Pulmonary artery endothelial cell (primary cell): ENCODE measurements around the gene ZDBF2. TPM values are rescaled to one million over a fixed set of nuclear protein-coding genes. Genes with fewer than 3 reads are reported as not detected.
"Not testable (repeated sequence)": the region's sequence is repeated elsewhere in the genome, so short reads cannot be mapped to it uniquely, and the experiment has no call there.

ENCODE experiments used
- DNase-seq: peaks from one replicate; pipeline ENCODE4 v3.0.0-alpha.2; 2011; ENCODE audit warnings: low read depth, low spot score
- total RNA-seq: library from RNA; depleted of rRNA; stranded (reverse); fragments of >200 nt; gene quantifications from 2 replicates; pipeline ENCODE4 v1.2.3, GENCODE V29; 2014

ZDBF2 gene
- total RNA-seq, 1 donor from 2014 or later: 9.0 TPM

DNA sequence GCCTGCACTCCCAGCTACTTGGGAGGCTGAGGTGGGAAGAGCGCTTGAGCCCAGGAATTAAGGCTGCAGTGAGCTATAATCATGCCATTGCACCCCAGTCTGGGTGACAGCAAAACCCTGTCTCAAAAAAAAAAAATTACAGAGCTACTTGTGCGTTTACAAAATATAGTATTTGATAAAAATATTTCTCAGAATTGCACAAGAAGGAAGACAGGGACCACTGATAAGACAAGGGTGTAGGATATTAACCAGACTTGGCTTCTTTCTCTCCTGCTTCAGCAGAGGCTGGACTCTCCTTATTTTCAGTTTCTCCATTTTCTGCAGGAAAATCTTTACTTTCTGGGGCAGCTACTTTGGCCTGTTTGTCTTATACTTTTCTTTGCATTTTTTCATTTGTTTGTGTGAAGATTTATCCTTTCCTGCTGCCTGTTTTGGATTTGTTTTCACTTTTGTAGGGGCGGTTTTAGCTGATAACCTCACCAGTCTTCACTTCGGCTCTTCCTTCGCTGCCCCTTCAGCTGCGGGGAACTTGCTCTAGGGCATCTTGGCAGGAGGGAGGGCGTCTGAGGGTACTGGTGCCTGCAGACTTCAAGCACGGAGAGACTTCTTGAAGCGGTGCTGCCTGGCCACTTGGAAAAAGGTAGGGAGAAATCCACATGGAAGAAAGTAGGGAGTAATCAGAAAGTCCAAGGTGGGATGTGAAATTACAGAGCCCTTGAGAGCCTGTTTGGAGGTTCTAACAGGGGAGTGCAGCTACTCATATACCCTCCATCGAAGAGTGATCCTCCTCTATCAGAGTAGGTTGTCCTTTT lies 14.9 kb upstream of the ZDBF2 start:
- no peak for DNase-seq

DNA sequence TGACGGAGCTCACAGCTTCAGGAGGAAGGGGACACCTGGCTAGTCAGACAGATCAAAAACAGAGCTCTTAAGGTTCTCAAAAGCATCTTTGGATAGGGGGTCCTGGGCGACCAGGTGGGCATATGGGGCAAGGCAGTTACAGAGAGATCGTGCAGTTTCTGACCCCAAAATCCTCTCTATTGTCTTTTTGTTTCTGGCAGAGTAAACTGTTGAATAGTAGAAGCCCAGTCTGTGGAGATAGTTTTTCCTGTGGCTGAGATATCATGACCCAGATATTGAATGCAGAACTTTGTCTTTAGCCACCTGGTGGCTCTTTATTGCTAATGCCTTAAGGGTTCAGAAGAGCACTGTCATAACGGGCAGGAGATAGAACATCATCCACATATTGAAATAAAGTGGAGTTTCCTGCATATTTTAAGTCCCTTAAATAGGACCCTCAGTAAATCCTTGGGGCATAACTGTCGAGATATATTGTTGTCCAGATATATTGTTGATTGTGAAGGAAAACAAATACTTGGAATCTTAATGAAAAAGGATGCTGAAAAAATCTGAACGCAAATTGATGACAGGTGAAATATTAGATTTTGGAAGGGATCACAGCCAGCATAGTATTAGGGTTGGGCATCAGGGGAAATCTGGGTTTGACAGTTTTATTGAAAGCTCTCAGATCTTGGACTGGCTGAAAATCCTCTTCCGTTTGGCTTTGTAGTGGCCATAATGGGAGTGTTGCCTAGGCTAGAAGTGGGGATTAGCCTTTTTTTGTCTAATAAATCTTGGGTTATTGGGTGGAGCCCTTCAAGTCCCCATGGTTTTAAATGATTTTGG lies 14.1 kb upstream of the ZDBF2 start:
- no peak for DNase-seq

DNA sequence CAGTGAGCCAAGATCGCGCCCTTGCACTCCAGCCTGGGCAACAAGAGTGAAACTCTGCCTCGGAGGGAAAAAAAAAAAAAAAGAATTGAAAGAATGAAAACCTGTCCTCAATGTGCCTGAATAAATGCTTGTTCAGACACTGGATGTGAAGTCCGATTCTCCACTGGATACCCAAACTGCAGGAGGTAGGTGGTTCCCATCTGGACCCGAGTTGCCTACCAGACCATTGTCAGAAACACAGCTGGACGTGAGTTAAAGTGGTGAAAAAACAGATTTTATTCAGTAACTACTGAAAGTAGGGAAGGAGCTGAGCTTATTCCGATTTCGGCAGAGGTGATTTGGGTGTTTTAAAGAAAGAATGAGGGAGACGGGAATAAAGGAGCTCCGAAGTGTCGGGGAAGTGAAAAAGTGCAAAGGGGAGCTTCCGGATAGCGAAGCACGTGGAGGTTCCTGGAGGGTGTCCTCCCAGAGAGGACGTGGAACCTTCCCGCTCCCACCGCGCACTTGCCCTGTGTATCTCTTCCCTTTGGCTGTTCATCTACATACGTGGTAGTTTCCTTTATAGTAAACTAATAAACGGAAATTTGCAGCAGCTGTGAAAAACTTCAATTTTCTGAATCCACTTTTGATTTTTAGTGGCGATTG lies 10.4 kb upstream of the ZDBF2 start:
- DNase-seq: no peak

DNA sequence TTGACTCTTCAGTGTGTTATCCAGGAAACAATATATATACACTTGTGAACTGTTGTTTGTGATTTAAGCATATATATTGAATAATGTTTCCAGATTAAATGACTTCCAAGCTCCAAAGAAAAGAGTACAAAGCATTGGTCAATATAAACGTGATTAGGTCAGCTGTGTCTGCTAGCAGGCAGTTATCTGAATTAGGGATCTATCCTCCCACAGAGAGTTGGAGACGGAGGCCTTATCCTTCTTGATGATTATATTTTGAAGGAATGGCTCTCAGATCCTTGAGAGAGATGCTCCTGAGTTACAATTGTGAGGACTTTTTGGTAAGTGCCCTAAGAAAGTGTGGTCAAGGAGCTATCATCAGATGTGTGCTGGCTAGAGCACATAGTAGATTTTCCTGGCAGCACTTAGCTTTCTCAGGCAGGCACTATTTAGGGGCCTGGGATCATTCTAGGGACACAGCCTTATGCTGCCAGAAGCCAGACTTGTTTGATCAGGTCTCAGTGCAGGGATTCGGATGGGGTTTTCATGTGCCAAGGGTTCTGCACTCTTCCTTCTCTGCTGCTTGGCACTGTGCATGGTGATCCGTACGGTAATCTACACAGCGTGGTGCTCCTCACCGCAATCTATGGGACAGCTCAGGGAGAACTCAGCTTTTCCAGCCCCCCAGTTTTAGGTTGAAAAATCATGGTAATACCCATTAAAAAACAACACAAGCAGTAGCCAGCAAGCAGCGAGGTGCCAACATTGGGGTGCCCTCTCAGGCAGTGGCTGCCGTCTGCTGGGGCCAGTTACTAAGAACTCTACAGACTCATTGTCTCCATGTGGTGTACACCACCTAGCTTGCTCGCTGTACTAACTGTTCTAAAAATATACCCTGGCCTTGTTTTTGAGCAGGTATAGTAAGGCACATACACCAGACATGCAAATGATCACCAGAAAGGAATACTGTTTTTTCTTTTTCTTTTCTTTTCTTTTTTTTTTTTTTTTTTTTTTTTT lies 8.0 kb upstream of the ZDBF2 start:
- no peak for DNase-seq

DNA sequence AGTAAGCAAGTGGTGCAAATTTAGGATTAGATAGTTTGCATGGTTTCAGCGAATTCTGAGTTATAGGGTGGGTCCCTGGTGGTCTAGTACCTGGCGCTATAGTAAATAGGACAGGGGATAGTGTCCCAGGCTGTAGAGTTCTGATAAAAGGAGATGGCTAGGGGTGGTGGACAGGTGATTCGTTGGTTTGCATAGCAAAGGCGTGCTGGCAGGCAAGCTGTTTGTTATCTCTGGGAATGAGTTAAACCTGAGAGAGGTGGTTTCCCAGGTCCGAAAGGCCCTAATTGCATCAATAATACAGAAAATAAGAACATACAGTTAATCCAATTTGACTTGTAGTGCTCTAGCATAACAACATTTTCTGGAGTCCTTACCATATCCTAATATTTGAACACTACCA lies 6.9 kb upstream of the ZDBF2 start:
- no peak for DNase-seq

DNA sequence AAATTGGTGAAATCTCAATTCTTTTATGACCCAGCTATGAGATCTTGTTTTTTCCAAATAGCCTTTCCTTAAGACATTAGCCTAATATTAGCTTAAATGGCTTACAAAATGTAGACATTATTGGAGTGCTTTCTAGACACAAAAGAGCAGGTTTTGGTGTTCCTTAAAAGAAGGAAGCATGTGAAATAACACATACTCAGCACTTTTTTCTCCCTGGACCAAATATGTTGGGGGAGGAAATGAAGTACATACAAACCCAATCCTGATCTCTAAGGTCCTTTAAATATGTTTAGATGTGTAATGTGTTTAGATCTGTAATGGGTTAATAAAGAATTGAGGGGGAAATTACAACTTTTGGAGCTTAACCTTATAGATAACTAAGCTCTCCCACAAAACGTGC lies 3.4 kb upstream of the ZDBF2 start:
- DNase-seq: no peak

DNA sequence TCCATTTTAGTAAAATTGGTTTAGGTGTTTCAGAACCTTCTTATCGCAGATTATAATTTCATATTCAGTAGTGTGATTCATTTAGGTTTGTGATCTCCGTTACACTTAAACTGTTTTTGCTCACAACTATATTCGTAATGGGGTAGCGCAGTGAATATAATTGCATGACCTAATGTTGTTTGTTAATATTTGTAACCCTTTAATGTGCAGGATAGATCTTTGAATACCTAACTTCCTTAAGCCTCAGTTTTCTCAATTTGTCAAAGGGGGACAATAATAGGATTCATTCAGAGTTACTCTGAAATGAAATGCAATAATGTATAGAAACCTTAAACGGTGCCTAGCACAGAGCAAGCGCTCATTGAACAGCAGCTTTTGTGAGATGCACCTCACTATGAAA lies 558 bp upstream of the ZDBF2 start:
- DNase-seq: no peak

DNA sequence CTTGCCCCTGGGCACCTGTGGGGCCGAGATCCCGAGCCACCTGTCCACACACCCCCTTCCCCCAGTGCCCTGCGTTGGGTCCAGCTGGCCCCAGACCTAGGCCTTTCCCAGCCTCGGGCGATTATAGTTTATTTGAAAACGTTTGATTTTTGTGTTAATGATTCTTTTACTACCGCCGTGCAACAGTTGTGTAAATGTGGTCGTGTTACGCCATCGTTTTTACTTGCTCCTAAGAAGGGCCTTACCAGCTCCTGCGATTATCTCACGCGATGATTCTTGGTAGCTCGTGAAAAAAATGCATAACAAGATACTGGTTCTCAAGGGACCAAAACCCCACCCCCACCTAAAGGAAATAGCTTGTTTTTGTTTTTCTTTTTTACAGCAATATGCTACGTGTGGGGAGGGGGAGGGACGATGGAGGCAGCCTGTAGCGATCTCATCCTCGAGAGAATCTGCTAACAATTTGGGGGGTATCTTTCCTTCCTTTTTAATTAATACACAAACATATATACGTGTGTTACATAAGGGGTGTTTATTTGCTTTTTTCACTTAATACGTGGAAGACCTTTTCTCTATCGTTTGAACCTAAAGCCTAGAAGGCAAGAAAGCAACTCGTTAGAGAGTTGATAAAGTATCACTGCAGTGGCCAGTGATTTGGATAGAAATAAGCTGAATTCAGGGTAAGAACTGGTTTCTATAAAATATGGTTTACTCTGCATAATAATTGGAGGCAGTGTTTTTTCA lies 1.0 kb downstream of the ZDBF2 start:
- no peak for DNase-seq

DNA sequence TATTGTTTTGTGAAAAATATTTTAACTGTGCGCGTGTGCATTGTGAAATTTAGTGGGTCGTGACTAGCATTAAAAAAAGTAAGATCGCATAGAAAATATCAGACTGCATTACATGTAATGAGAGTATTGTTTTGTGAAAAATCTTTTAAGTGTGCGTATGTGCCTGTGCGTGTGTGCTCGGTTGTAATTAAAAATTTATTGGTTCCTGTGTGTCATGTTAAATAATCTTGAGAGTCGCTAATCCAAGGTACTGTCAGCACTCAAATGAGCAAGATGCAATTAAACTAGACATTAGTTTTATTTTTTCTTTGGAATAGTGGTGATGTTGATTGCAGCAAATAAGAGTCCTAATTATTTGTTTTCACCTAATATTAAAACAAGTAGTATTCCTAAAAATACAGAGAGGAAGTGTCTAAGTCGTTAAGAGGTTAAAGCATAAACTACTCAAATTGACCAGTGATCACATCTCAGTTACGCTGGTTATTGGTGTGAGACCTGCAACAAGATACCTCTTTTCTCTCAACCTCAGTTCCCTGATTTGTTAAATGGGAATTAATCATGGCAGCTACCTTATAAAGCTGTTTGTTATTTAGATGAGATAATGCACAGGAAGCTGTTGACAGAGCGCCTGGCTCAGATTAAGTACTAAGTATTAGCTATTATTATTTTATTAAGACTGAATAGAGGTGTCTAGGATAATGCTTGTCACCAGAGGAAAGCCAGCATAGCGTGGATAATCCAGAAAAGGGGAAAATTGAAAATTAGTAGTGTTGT lies 1.9 kb downstream of the ZDBF2 start:
- no peak for DNase-seq

DNA sequence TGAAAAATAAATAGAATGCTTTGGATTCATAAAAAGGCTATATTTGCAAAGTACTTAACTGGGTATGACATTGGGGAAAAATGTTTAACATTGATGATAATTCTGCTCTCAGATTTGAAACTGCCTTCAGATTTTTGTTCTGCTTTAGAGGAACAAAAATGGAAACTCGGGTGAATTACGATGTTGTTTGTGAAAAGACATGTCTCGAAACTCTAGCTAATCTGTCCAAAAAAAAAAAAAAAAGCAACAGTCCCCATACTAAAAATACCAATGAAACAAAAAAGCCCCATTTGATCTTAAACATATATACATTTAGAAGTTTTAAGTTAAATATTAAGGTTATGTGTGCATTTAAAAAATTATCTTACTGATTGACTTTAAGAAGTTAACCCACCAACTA lies 3.0 kb downstream of the ZDBF2 start:
- no peak for DNase-seq

DNA sequence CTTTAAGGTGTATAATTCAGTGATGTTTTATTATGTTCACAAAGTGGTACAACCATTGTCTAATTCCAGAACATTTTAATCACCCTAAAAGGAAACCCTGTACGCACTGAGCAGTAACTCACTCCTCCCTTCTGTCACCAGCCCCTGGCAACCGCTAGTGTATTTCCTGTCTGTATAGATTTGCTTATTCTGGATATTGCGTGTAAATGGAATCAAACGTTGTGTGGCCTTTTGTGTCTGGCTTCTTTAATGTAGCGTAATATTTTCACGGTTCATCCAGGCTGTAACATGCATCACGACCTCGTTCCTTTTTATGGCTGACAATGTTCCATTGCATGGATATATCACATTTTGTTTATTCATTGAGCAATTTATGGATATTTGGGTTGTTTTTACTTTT lies 8.3 kb downstream of the ZDBF2 start:
- DNase-seq: no peak

DNA sequence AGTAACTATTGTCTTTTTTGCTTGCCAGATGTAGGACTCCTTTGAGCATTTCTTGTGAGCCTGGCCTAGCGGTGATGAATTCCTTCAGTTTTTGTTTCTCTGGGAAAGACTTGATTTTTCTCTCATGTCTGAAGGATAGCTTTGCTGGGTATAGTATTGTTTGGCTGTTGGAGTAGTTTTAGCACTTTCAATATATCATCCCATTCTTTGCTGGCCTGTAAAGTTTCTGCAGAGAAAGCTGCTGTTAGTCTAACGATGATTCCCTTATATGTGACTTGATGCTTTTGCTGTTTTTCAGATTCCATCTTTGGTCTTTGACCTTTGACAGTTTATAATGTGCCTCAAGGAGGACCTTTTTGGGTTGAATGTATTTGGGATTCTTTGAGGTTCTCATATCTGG lies 12.7 kb downstream of the ZDBF2 start:
- DNase-seq: no peak

DNA sequence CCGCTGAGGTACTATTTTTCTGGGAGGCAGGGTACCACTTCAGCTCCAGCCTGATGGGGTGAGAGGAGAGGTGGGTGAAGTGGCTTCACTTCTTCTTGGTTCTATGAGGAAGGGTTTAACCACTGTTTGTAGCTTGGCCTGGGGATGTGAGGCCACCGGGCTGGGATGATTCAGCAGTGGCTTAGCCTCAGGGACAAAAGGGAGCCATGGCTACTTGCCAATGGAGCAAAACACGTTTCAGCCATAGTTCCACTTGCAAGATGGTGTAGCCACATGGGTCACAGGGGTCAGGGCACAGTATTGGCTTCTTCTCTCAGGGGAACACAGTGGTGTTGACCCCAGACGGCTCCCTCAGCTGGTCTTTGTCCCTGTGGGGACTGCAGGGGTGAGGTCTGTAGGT lies 14.9 kb downstream of the ZDBF2 start:
- no peak for DNase-seq

DNA sequence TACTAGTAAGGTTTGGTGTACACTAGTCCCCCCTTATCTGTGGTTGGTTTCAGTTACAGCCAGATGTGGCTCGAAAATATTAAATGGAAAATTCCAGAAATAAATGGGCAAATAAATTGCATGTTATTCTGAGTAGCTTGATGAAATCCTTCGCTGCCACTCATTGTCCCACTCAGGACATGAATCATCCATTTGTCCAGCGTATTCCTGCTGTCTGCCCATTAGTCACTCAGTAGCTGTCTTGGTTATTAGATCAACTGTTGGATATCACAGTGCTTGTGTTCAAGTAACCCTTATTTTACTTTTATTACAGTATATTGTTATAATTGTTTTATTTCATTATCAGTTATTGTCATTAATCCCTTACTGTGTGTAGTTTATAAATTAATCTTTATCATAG lies 21.7 kb downstream of the ZDBF2 start:
- peak; percentile 80 for DNase-seq

DNA sequence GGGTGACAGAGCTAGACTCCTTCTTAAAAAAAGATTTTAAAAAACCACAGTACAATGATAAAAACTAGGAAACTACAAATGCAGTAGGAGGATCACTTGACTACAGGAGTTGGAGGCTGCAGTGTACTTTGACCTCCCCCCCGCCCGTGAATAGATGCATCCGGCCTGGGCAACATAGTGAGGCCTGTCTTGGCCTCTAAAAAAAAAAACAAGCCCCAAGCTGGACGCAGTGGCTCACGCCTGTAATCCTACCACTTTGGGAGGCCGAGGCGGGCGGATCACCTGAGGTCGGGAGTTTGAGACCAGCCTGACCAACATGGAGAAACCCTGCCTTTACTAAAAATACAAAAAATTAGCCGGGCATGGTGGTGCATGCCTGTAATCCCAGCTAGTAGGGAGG lies 25.1 kb downstream of the ZDBF2 start:
- not testable (repeated sequence) for DNase-seq

DNA sequence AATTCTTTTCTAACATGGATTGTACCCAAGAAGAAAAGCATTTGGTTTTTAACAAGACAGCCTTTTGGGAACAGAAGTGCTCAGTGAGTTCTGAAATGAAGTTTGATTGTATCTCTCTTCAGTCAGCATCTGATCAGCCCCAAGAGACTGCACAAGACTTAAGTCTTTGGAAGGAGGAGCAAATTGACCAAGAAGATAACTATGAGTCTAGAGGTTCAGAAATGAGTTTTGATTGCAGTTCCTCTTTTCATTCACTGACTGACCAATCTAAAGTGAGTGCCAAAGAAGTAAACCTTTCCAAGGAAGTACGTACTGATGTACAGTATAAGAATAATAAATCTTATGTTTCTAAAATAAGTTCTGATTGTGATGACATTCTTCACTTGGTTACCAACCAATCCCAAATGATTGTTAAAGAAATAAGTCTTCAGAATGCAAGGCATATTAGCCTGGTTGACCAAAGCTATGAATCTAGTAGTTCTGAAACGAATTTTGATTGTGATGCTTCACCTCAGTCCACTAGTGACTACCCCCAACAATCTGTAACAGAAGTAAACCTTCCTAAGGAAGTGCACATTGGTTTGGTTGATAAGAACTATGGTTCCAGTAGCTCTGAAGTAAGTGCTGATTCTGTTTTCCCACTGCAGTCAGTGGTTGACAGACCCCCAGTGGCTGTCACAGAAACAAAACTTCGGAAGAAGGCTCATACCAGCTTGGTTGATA lies 31.2 kb downstream of the ZDBF2 start:
- no peak for DNase-seq

DNA sequence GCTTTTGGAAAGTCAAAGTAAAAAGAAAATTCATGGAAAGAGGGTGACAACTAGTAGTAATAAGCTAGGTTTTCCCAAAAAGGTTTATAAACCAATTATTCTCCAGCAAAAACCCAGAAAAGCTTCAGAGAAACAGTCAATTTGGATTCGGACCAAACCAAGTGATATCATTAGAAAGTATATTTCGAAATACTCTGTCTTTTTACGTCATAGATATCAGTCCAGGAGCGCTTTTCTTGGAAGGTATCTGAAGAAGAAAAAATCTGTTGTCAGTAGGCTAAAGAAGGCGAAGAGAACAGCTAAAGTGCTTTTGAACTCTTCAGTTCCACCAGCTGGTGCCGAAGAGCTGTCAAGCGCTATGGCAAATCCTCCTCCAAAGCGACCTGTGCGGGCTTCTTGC lies 36.6 kb downstream of the ZDBF2 start:
- no peak for DNase-seq

DNA sequence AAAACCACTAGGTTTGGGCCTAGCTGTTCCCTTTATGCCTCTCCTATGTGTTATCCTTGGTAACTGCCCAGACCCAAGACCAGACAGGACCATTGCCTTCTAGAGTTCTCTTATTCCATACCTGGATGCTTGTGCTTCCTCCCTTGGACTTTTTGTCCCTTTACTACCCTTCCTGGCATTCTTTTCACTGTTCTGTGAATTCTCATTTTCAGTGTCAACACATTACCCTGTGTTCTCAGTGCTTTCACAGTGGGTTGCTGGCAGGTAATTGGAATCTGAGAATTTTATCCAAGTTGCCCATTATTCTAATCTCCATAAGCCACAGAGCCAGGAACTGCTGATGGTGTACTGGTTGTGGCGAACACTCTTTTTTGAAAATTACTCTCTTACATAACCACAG lies 41.7 kb downstream of the ZDBF2 start:
- no peak for DNase-seq

DNA sequence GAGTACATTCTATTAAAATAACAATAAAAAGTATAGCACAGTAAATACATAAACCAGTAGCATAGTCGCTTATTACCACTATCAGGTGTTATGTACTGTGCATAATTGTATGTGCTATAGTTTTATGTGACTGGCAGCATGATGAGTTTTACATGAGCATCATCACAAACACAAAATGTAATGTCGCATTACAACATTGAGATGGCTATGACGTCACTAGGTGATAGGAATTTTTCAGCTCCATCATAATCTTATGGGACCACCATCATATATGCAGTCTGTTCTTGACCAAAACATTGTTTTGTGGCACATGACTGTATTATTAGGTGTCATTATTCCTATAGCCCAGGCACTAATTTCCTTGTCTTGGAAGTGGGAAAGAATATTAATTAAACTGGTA lies 48.6 kb downstream of the ZDBF2 start:
- DNase-seq: no peak
